HepG2 (cell line): ENCODE results near the gene MGST2. TPM values are rescaled to one million over a fixed set of nuclear protein-coding genes. Genes with fewer than 3 reads are reported as not detected.

Source experiments
- CBX1 ChIP-seq: IDR thresholded peaks from one replicate; pipeline ENCODE4 v1.6.1; 2016; ENCODE audit warnings: antibody characterized with exemption, low read depth
- CCDC6 ChIP-seq: sonication (generic); formaldehyde crosslinking; IDR thresholded peaks from 2 replicates; pipeline ENCODE4 v1.8.1; 2022; ENCODE audit warnings: mild to moderate bottlenecking, missing genetic modification reagents, moderate library complexity
- CEBPG ChIP-seq: IDR thresholded peaks from 2 replicates; pipeline ENCODE4 v1.6.1; 2016
- CHD4 ChIP-seq: fragments of 200-600 bp; sonication (generic); IDR thresholded peaks from 2 replicates; pipeline ENCODE4 v1.7.0; 2017; ENCODE audit warnings: mild to moderate bottlenecking, low read length, borderline replicate concordance
- GPN1 ChIP-seq: sonication (generic); formaldehyde crosslinking; IDR thresholded peaks from 2 replicates; pipeline ENCODE4 v1.5.1; 2020; ENCODE audit warnings: missing genetic modification reagents, borderline replicate concordance
- IKZF1 ChIP-seq: fragments of 450-650 bp; IDR thresholded peaks from 2 replicates; pipeline ENCODE4 v1.7.1; 2016
- IRF2 ChIP-seq: IDR thresholded peaks from 2 replicates; pipeline ENCODE4 v1.6.1; 2018; ENCODE audit warnings: missing genetic modification reagents, missing compliant biosample characterization
- MYC ChIP-seq: sonication (generic); formaldehyde crosslinking; IDR thresholded peaks from 2 replicates; pipeline ENCODE4 v1.9.0; 2021; ENCODE audit warnings: missing genetic modification reagents, borderline replicate concordance
- RFX3 ChIP-seq: IDR thresholded peaks from 2 replicates; pipeline ENCODE4 v1.6.1; 2016; ENCODE audit warnings: missing biosample characterization, missing genetic modification reagents
- SIN3A ChIP-seq: IDR thresholded peaks from 2 replicates; pipeline ENCODE4 v1.6.1; 2011; ENCODE audit warnings: low read depth, mild to moderate bottlenecking, control low read depth, low read length, borderline replicate concordance
- ZFP37 ChIP-seq: sonication (generic); formaldehyde crosslinking; IDR thresholded peaks from 2 replicates; pipeline ENCODE4 v1.4.0; 2020; ENCODE audit warnings: missing genetic modification reagents, borderline replicate concordance
- ZNF12 ChIP-seq: sonication (generic); formaldehyde crosslinking; IDR thresholded peaks from 2 replicates; pipeline ENCODE4 v1.5.0; 2020; ENCODE audit warnings: missing genetic modification reagents
- ZNF17 ChIP-seq: sonication (generic); formaldehyde crosslinking; IDR thresholded peaks from 2 replicates; pipeline ENCODE4 v1.5.0; 2020; ENCODE audit warnings: mild to moderate bottlenecking, missing genetic modification reagents
- ZNF329 ChIP-seq: sonication (generic); formaldehyde crosslinking; IDR thresholded peaks from 2 replicates; pipeline ENCODE4 v1.9.0; 2021; ENCODE audit warnings: low read depth, mild to moderate bottlenecking, missing genetic modification reagents
- ZNF607 ChIP-seq: sonication (generic); formaldehyde crosslinking; IDR thresholded peaks from 2 replicates; pipeline ENCODE4 v1.5.1; 2020; ENCODE audit warnings: missing genetic modification reagents, mild to moderate bottlenecking, borderline replicate concordance
- ZNF746 ChIP-seq: sonication (generic); formaldehyde crosslinking; IDR thresholded peaks from 2 replicates; pipeline ENCODE4 v1.8.0; 2022; ENCODE audit warnings: mild to moderate bottlenecking, missing genetic modification reagents
- ZNF816 ChIP-seq: sonication (generic); formaldehyde crosslinking; IDR thresholded peaks from 2 replicates; pipeline ENCODE4 v1.8.0; 2022; ENCODE audit warnings: missing genetic modification reagents, mild to moderate bottlenecking, borderline replicate concordance
- ZNF839 ChIP-seq: sonication (generic); formaldehyde crosslinking; IDR thresholded peaks from 2 replicates; pipeline ENCODE4 v1.4.0; 2020; ENCODE audit warnings: missing genetic modification reagents, mild to moderate bottlenecking, borderline replicate concordance
- ZNF883 ChIP-seq: sonication (generic); formaldehyde crosslinking; IDR thresholded peaks from 2 replicates; pipeline ENCODE4 v1.5.1; 2020; ENCODE audit warnings: mild to moderate bottlenecking, missing genetic modification reagents; ENCODE audit errors: not compliant biosample characterization
- polyA plus RNA-seq, 8 experiments: library from polyadenylated mRNA; depleted of rRNA in 3 of 8; stranded (reverse) in 7 of 8; unstranded in 1 of 8; fragments of >200 nt; fragmentation: Illumina TruSeq in 4 of 8; extraction: Trizol in 4 of 8; gene quantifications; 2 replicates each; pipeline versions ENCODE4 v1.2.1 to v1.2.3, GENCODE V29; 2011 to 2016; ENCODE audit warnings: low read depth in 4 of 8, missing spikeins in 1 of 8, mixed read lengths in 1 of 8; ENCODE audit not compliant: insufficient read depth in 1 of 8
- total RNA-seq, 5 experiments: library from RNA; depleted of rRNA; stranded (reverse); fragments of >200 nt; fragmentation: Illumina TruSeq; extraction: Trizol; gene quantifications; 2 replicates each; pipeline ENCODE4 v1.2.3, GENCODE V29; 2016; ENCODE audit warnings: low read depth in 1 of 5
- TF ChIP-seq, protein P1 (sequence below): fragments of 450-650 bp; IDR thresholded peaks from 2 replicates; pipeline ENCODE4 v1.6.1; 2016
- TF ChIP-seq, protein P2 (sequence below): sonication (generic); formaldehyde crosslinking; IDR thresholded peaks from 2 replicates; pipeline ENCODE4 v1.4.0; 2020; ENCODE audit warnings: low read depth, mild to moderate bottlenecking, missing genetic modification reagents
- TF ChIP-seq, protein P3 (sequence below): sonication (generic); formaldehyde crosslinking; IDR thresholded peaks from 2 replicates; pipeline ENCODE4 v1.9.0; 2021; ENCODE audit warnings: missing genetic modification reagents, borderline replicate concordance
- TF ChIP-seq, protein P4 (sequence below): sonication (generic); formaldehyde crosslinking; IDR thresholded peaks from 2 replicates; pipeline ENCODE4 v1.8.1; 2022; ENCODE audit warnings: mild to moderate bottlenecking, missing genetic modification reagents

MGST2 gene
- total and polyA plus RNA-seq, 2 of the 13 experiments (the other 11 are each of a cell fraction or from before 2014, with no cell fraction given), result 205 to 416 TPM

DNA sequence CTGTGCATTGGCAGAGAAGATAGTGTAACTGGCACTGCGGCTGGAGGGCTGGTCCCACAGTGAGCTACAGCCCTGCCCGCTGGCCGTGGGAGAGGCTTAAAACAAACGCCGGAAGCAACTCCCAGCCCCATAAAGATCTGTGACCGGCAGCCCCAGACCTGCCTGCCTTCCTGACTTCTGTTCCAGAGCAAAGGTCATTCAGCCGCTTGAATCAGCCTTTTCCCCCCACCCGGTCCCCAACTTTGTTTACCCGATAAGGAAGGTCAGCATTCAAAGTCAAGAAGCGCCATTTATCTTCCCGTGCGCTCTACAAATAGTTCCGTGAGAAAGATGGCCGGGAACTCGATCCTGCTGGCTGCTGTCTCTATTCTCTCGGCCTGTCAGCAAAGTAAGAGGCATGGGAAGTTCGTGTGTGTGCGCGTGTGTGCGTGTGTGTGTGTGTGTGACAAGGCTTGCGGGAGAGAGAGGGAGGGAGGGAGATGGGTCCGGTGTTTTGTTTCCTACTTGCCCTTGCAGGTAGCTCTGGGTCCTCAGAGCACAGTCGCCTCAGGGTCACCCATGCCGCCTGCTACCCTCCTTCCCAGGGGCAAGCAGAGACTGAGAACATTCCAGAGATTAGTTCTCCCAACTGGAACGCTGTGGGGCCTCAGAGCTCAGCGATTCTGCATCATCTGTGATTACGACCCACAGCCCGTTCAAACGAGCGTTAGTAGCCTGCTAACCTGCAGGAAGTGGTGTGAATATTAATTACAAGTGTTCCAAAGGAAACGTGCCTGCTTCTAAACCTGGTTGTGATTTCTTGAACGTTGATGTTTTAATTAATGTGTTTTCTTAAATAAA, at the start of gene MGST2 (continued):
- TF ChIP-seq, protein P1, sequence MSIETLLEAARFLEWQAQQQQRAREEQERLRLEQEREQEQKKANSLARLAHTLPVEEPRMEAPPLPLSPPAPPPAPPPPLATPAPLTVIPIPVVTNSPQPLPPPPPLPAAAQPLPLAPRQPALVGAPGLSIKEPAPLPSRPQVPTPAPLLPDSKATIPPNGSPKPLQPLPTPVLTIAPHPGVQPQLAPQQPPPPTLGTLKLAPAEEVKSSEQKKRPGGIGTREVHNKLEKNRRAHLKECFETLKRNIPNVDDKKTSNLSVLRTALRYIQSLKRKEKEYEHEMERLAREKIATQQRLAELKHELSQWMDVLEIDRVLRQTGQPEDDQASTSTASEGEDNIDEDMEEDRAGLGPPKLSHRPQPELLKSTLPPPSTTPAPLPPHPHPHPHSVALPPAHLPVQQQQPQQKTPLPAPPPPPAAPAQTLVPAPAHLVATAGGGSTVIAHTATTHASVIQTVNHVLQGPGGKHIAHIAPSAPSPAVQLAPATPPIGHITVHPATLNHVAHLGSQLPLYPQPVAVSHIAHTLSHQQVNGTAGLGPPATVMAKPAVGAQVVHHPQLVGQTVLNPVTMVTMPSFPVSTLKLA, result 0 out of 2 replicates have a peak, but pooled peaks have one; percentile 10
- TF ChIP-seq, protein P2, sequence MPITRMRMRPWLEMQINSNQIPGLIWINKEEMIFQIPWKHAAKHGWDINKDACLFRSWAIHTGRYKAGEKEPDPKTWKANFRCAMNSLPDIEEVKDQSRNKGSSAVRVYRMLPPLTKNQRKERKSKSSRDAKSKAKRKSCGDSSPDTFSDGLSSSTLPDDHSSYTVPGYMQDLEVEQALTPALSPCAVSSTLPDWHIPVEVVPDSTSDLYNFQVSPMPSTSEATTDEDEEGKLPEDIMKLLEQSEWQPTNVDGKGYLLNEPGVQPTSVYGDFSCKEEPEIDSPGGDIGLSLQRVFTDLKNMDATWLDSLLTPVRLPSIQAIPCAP (CRISPR knock-in tag), result no peak
- TF ChIP-seq IKZF1, result no peak
- TF ChIP-seq ZNF816 (CRISPR knock-in tag), result peak; percentile 78
- TF ChIP-seq CCDC6 (CRISPR knock-in tag), result no peak; the same call in 1 of the 2 replicates
- TF ChIP-seq ZNF12 (CRISPR knock-in tag), result no peak; the same call in 1 of the 2 replicates
- TF ChIP-seq ZNF329 (CRISPR knock-in tag), result no peak
- no peak for TF ChIP-seq CBX1
- 0 out of 2 replicates have a peak, but pooled peaks have one; percentile 41 for TF ChIP-seq MYC (CRISPR knock-in tag)
- TF ChIP-seq ZFP37 (CRISPR knock-in tag), result peak; percentile 74; the same call in 1 of the 2 replicates
- TF ChIP-seq ZNF746 (CRISPR knock-in tag), result peak; percentile 83; the same call in 1 of the 2 replicates
- peak; percentile 86; the same call in 1 of the 2 replicates for TF ChIP-seq SIN3A
- no peak for TF ChIP-seq ZNF839 (CRISPR knock-in tag)
- TF ChIP-seq IRF2 (CRISPR knock-in tag), result peak; percentile 41; the same call in 1 of the 2 replicates
- TF ChIP-seq ZNF17, result no peak
- TF ChIP-seq, protein P3, sequence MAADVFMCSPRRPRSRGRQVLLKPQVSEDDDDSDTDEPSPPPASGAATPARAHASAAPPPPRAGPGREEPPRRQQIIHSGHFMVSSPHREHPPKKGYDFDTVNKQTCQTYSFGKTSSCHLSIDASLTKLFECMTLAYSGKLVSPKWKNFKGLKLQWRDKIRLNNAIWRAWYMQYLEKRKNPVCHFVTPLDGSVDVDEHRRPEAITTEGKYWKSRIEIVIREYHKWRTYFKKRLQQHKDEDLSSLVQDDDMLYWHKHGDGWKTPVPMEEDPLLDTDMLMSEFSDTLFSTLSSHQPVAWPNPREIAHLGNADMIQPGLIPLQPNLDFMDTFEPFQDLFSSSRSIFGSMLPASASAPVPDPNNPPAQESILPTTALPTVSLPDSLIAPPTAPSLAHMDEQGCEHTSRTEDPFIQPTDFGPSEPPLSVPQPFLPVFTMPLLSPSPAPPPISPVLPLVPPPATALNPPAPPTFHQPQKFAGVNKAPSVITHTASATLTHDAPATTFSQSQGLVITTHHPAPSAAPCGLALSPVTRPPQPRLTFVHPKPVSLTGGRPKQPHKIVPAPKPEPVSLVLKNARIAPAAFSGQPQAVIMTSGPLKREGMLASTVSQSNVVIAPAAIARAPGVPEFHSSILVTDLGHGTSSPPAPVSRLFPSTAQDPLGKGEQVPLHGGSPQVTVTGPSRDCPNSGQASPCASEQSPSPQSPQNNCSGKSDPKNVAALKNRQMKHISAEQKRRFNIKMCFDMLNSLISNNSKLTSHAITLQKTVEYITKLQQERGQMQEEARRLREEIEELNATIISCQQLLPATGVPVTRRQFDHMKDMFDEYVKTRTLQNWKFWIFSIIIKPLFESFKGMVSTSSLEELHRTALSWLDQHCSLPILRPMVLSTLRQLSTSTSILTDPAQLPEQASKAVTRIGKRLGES (CRISPR knock-in tag), result no peak
- TF ChIP-seq, protein P4, sequence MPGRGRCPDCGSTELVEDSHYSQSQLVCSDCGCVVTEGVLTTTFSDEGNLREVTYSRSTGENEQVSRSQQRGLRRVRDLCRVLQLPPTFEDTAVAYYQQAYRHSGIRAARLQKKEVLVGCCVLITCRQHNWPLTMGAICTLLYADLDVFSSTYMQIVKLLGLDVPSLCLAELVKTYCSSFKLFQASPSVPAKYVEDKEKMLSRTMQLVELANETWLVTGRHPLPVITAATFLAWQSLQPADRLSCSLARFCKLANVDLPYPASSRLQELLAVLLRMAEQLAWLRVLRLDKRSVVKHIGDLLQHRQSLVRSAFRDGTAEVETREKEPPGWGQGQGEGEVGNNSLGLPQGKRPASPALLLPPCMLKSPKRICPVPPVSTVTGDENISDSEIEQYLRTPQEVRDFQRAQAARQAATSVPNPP (CRISPR knock-in tag), result peak; percentile 86; the same call in 1 of the 2 replicates
- TF ChIP-seq RFX3 (CRISPR knock-in tag), result no peak
- TF ChIP-seq ZNF607, result peak; percentile 89; the same call in 1 of the 2 replicates
- no peak for TF ChIP-seq CHD4
- no peak for TF ChIP-seq CEBPG
- peak; percentile 74 for TF ChIP-seq ZNF883 (CRISPR knock-in tag)
- no peak for TF ChIP-seq GPN1
